Measurements from ENCODE around the gene TRAF3IP1. TPM values are rescaled to one million over a fixed set of nuclear protein-coding genes. Genes with fewer than 3 reads are reported as not detected.

Gene TRAF3IP1
- total RNA-seq, 1 experiment from 2014 or later: 18.6 TPM

GRCh38 chr2:238431456-238431855 lies 111.1 kb downstream of the TRAF3IP1 start:
- Mint-ChIP-seq H3K9me3 (ENCODE audit: low read depth, unreplicated experiment) (no peaks in the 10 kb centered on the region), H3K4me1 (ENCODE audit: low read depth, unreplicated experiment) (peaks cover 52% of the 10 kb centered on the region), H3K4me3 (ENCODE audit: low read depth, unreplicated experiment) (peak overlapping the region; percentile 78), H3K27ac (ENCODE audit: unreplicated experiment) (peak overlapping the region; percentile 92), H3K27me3 (ENCODE audit: unreplicated experiment) (no peaks in the 10 kb centered on the region), H3K36me3 (ENCODE audit: insufficient read depth, unreplicated experiment) (peaks cover 94% of the 10 kb centered on the region)
- BruUV-seq (replicated peaks): no TSS peak
- no peak for DNase-seq
- CTCF ChIA-PET: no interaction called here
- intact Hi-C loops (cut with micrococcal nuclease; ENCODE audit: unreplicated experiment): loop anchor here (5.0 kb wide), 1 partner anchor 54 kb away; no protein-coding TSS in a partner anchor
- TF ChIP-seq CTCF (IDR thresholded peaks at IDR 0.05; ENCODE audit: unreplicated experiment): no peak

DNA sequence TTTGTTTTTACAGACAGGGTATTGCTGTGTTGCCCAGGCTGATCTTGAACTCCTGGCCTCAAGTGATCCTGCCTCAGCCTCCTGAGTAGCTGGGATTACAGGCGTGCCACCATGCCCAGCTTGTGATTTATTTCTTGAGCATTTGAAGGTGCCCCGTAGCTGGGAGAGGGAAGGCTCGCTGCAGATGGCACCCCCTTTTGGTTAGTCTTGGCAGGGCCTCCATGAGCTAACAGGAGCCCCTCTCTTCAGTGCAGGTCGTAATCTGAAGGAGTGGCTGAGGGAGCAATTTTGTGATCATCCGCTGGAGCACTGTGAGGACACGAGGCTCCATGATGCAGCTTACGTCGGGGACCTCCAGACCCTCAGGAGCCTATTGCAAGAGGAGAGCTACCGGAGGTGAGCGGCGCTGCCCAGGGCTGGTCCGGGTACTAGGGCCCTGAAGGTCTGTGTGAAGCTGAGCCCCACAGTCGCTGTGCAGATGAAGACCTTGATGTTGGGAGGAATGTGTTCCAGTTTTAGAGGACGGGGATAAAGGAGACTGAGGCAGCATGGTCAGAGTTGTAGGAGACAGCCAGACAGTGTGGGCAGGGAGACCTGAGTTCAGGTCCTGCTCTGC lies 113.1 kb downstream of the TRAF3IP1 start:
- Mint-ChIP-seq H3K27me3 (ENCODE audit: unreplicated experiment) (no peaks in the 10 kb centered on the region), H3K4me3 (ENCODE audit: low read depth, unreplicated experiment) (peak overlapping the region; percentile 78), H3K9me3 (ENCODE audit: low read depth, unreplicated experiment) (no peaks in the 10 kb centered on the region), H3K4me1 (ENCODE audit: low read depth, unreplicated experiment) (peaks cover 71% of the 10 kb centered on the region), H3K27ac (ENCODE audit: unreplicated experiment) (peak overlapping the region; percentile 92), H3K36me3 (ENCODE audit: insufficient read depth, unreplicated experiment) (peaks cover 92% of the 10 kb centered on the region)
- no peak for DNase-seq
- BruUV-seq (replicated peaks): no TSS peak
- CTCF ChIA-PET: no interaction called here
- TF ChIP-seq CTCF (IDR thresholded peaks at IDR 0.05; ENCODE audit: unreplicated experiment): no peak
- intact Hi-C loops (cut with micrococcal nuclease; ENCODE audit: unreplicated experiment): loop anchor here (5.0 kb wide), 1 partner anchor 56 kb away; no protein-coding TSS in a partner anchor

- peaks cover 92% of the 10 kb centered on the region for H3K36me3 Mint-ChIP-seq (ENCODE audit: insufficient read depth, unreplicated experiment)
- TF ChIP-seq CTCF (IDR thresholded peaks at IDR 0.05; ENCODE audit: unreplicated experiment): no peak
Observed at GRCh38 chr2:238433941-238434845, 113.9 kb downstream of the TRAF3IP1 start.

DNA sequence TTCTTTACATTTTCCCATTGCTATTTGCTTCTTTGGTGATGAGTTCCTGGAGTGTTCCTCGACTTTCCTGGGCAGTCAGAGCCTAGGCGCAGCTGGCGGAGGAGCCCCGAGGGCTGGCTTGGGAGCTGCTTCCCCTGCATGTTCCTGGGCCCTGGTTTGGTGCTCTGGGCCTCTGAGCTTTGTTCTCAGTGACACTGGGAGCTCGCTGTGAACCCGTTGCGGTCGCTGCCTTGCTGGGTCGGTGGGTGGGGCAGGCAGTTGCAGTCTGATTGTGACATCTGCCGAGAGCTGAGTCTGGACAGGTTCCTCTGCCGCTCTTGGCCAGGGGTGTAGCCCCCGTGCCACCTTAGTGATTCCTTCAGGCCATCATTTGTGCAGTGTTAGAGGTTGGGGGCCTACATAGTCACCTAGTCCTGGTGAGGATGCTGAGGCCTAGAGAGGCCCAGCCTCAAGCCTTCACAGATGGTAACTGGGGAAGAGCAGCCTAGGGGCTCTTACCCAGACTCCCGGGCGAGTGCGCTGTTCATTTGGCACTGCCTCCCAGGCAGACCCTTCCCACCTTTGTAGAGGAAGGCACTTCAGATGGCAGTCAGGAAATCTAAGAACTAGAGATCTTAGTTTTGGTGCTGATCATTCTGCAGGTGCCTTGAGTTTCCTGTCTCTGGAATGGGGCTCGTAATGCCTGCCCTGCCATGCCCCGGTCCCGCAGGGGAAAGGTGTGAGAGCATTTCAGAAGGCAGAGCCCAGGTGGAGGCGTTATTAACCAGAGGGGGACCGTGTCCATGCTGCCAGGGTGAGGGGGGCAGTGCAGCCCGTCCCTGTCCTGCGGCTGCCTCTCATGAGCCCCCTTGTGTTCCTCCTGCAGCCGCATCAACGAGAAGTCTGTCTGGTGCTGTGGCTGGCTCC lies 114.8 kb downstream of the TRAF3IP1 start:
- CTCF ChIA-PET: no interaction called here
- no peak for DNase-seq
- no peaks in the 10 kb centered on the region for H3K9me3 Mint-ChIP-seq (ENCODE audit: low read depth, unreplicated experiment)
- TF ChIP-seq CTCF (IDR thresholded peaks at IDR 0.05; ENCODE audit: unreplicated experiment): no peak
- BruUV-seq (replicated peaks): no TSS peak
- H3K27ac Mint-ChIP-seq (ENCODE audit: unreplicated experiment): peak overlapping the region; percentile 92
- intact Hi-C loops (cut with micrococcal nuclease; ENCODE audit: unreplicated experiment): loop anchor here (5.0 kb wide), 1 partner anchor 58 kb away; no protein-coding TSS in a partner anchor
- no peaks in the 10 kb centered on the region for H3K27me3 Mint-ChIP-seq (ENCODE audit: unreplicated experiment)
- H3K4me3 Mint-ChIP-seq (ENCODE audit: low read depth, unreplicated experiment): no peak overlapping the region
- peaks cover 92% of the 10 kb centered on the region for H3K36me3 Mint-ChIP-seq (ENCODE audit: insufficient read depth, unreplicated experiment)
- peaks cover 83% of the 10 kb centered on the region for H3K4me1 Mint-ChIP-seq (ENCODE audit: low read depth, unreplicated experiment)

More at GRCh38 chr2:238433941-238434845, 113.9 kb downstream of the TRAF3IP1 start:
- CTCF ChIA-PET: no interaction called here
- Mint-ChIP-seq H3K4me1 (ENCODE audit: low read depth, unreplicated experiment) (peaks cover 79% of the 10 kb centered on the region), H3K4me3 (ENCODE audit: low read depth, unreplicated experiment) (no peak overlapping the region), H3K9me3 (ENCODE audit: low read depth, unreplicated experiment) (no peaks in the 10 kb centered on the region), H3K27ac (ENCODE audit: unreplicated experiment) (peak overlapping the region; percentile 92), H3K27me3 (ENCODE audit: unreplicated experiment) (no peaks in the 10 kb centered on the region)
- no TSS peak for BruUV-seq (replicated peaks)
- intact Hi-C loops (cut with micrococcal nuclease; ENCODE audit: unreplicated experiment): loop anchor here (5.0 kb wide), 1 partner anchor 57 kb away; no protein-coding TSS in a partner anchor
- DNase-seq: no peak

Measured in Calu3 (cell line).